ENCODE data around the gene GIPC2. TPM values are rescaled to one million over a fixed set of nuclear protein-coding genes. Genes with fewer than 3 reads are reported as not detected.

GIPC2 gene
- total RNA-seq, 1 experiment from 2014 or later: 0.26 TPM

DNA sequence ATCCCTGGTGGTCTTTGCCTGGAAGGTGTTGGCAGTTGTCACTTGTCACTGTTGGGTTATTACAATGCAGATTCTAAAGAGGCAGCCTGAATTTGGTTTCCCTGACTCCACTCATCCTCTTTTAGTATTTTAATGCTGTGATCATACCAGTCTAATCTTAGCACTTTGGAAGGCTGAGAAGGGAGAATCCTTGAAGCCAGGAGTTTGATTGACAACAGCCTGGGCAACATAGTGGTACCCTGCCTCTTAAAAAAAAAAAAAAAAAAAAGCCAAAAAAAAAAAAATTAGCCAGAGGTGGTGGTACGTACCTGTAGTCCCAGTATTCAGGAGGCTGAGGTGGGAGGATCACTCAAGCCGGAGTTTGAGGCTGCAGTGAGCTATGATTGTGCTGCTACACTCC, 7.7 kb downstream of the GIPC2 start:
- intact Hi-C loops (cut with micrococcal nuclease; ENCODE audit: unreplicated experiment) (no loop called here), in situ Hi-C loops (cut with HindIII; ENCODE audit: low pct_unique_long_range_greater_than_20kb, low sequenced_read_pairs) (no loop called here)
- ChIA-PET POLR2A (interaction anchor here (0.7 kb wide), 1 partner anchor 75 kb away, joined by 9 read pairs; the partner anchor contains the start of gene FUBP1), CTCF (no interaction called here)
- no peak for TF ChIP-seq POLR2AphosphoS5 (IDR thresholded peaks at IDR 0.05; ENCODE audit: low read depth, low read length)
- TF ChIP-seq CTCF (IDR thresholded peaks at IDR 0.05): no peak
- no peak for TF ChIP-seq REST (IDR thresholded peaks at IDR 0.05; ENCODE audit: insufficient read depth in 1 of 2, low read depth in 2 of 2, low read length in 1 of 2)
- TF ChIP-seq SIN3A (IDR thresholded peaks at IDR 0.05; ENCODE audit: borderline replicate concordance, insufficient read depth, low read depth, low read length): no peak
- TF ChIP-seq TCF7L2 (IDR thresholded peaks at IDR 0.05; ENCODE audit: low read depth, low read length): no peak
- Histone ChIP-seq H3K9me3 (ENCODE audit: control insufficient read depth, insufficient read depth, low read depth, low read length) (no peaks in the 10 kb centered on the region), H3K36me3 (ENCODE audit: control insufficient read depth, insufficient read depth, low read length) (no peaks in the 10 kb centered on the region), H3K4me1 (ENCODE audit: control insufficient read depth, insufficient read depth, low read length) (no peaks in the 10 kb centered on the region), H3K27ac (ENCODE audit: low read length) (no peak overlapping the region), H3K4me3 (ENCODE audit: low read depth in 2 of 2, low read length in 2 of 2) (no peak overlapping the region), H3K27me3 (ENCODE audit: control insufficient read depth, insufficient read depth, low read length) (no peaks in the 10 kb centered on the region; the same call in 1 of the 2 replicates)
- BruUV-seq (replicated peaks): no TSS peak
- no peak for DNase-seq (ENCODE audit: low read depth, low spot score)
- ATAC-seq: no peak

DNA sequence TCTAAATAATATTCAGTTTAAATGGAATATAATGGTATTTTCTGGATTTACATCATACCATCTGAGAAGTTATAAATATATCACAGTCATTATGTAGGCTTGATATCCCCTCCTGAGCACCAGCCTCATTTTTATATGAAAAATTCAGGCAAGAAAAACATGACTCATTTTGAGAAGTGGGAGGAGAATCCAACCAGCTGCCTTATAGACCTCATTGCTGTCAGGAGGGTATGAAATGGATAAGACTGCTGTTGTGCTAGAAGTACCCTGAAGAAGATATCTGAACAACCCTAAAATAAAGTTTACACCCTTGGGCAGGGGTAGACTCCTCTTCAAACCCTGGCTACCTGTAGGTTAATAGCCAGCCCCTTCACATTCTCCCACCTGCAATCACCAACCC, 8.8 kb downstream of the GIPC2 start:
- Histone ChIP-seq H3K36me3 (ENCODE audit: control insufficient read depth, insufficient read depth, low read length) (no peaks in the 10 kb centered on the region), H3K4me3 (ENCODE audit: low read depth in 2 of 2, low read length in 2 of 2) (no peak overlapping the region), H3K27ac (ENCODE audit: low read length) (no peak overlapping the region), H3K4me1 (ENCODE audit: control insufficient read depth, insufficient read depth, low read length) (no peaks in the 10 kb centered on the region), H3K27me3 (ENCODE audit: control insufficient read depth, insufficient read depth, low read length) (no peaks in the 10 kb centered on the region; the same call in 1 of the 2 replicates), H3K9me3 (ENCODE audit: control insufficient read depth, insufficient read depth, low read depth, low read length) (no peaks in the 10 kb centered on the region)
- in situ Hi-C loops (cut with HindIII; ENCODE audit: low pct_unique_long_range_greater_than_20kb, low sequenced_read_pairs): no loop called here
- ATAC-seq (no peak), DNase-seq (ENCODE audit: low read depth, low spot score) (no peak)
- ChIA-PET POLR2A (no interaction called here), CTCF (no interaction called here)
- intact Hi-C loops (cut with micrococcal nuclease; ENCODE audit: unreplicated experiment): no loop called here
- BruUV-seq (replicated peaks): no TSS peak
- TF ChIP-seq REST (IDR thresholded peaks at IDR 0.05; ENCODE audit: insufficient read depth in 1 of 2, low read depth in 2 of 2, low read length in 1 of 2) (no peak), TCF7L2 (IDR thresholded peaks at IDR 0.05; ENCODE audit: low read depth, low read length) (no peak), SIN3A (IDR thresholded peaks at IDR 0.05; ENCODE audit: borderline replicate concordance, insufficient read depth, low read depth, low read length) (no peak), CTCF (IDR thresholded peaks at IDR 0.05) (no peak), POLR2AphosphoS5 (IDR thresholded peaks at IDR 0.05; ENCODE audit: low read depth, low read length) (no peak)

All from Panc1 (cell line).